Neuronal stem cell (in vitro differentiated cells): ENCODE data around the gene EBP.

Experiments
- DNase-seq: peaks from one replicate; pipeline ENCODE4 v3.0.0-alpha.2; 2013; ENCODE audit warnings: low spot score
- H2AFZ ChIP-seq: one replicate; pipeline ENCODE4 v1.6.1; 2013; ENCODE audit warnings: mild to moderate bottlenecking, low read length, inconsistent platforms
- H2AK5ac ChIP-seq: 2 replicates; pipeline ENCODE4 v1.6.1; 2013; ENCODE audit warnings: low read depth, mild to moderate bottlenecking, inconsistent platforms, low read length, moderate library complexity, mixed read lengths
- H2BK120ac ChIP-seq: 2 replicates; pipeline ENCODE4 v1.6.1; 2013; ENCODE audit warnings: low read depth, mild to moderate bottlenecking, inconsistent platforms, low read length, moderate library complexity, mixed read lengths
- H2BK12ac ChIP-seq: one replicate; pipeline ENCODE4 v1.6.1; 2013; ENCODE audit warnings: low read length, inconsistent platforms
- H2BK15ac ChIP-seq: 2 replicates; pipeline ENCODE4 v1.6.1; 2013; ENCODE audit warnings: mild to moderate bottlenecking, low read length, inconsistent platforms, mixed read lengths
- H2BK5ac ChIP-seq: one replicate; pipeline ENCODE4 v1.6.1; 2013; ENCODE audit warnings: inconsistent platforms, mild to moderate bottlenecking, low read length, moderate library complexity
- H3K14ac ChIP-seq: one replicate; pipeline ENCODE4 v1.6.1; 2013; ENCODE audit warnings: low read length, inconsistent platforms
- H3K18ac ChIP-seq: 2 replicates; pipeline ENCODE4 v1.6.1; 2013; ENCODE audit warnings: low read length, inconsistent platforms
- H3K23ac ChIP-seq: 2 replicates; pipeline ENCODE4 v1.6.1; 2013; ENCODE audit warnings: low read depth, mild to moderate bottlenecking, mixed read lengths, low read length, inconsistent platforms; ENCODE audit not compliant: poor library complexity
- H3K27ac ChIP-seq: replicated peaks from 3 replicates; pipeline ENCODE4 v1.5.1; 2013; ENCODE audit warnings: low read length, inconsistent platforms
- H3K27me3 ChIP-seq, 3 experiments: 2 replicates each; pipeline ENCODE4 v1.6.1; 2013; ENCODE audit warnings: low read length in 3 of 3, mild to moderate bottlenecking in 2 of 3, inconsistent platforms in 1 of 3, low read depth in 1 of 3, mixed read lengths in 1 of 3, moderate library complexity in 1 of 3; ENCODE audit not compliant: control insufficient read depth in 3 of 3, insufficient read depth in 3 of 3
- H3K36me3 ChIP-seq, 2 donors: replicated peaks in 1 of 2; 2 replicates each; pipeline ENCODE4 v1.6.1; 2013; ENCODE audit warnings: low read length in 2 of 2; ENCODE audit not compliant: control insufficient read depth in 2 of 2, insufficient read depth in 2 of 2
- H3K4ac ChIP-seq: 2 replicates; pipeline ENCODE4 v1.6.1; 2013; ENCODE audit warnings: inconsistent platforms, mild to moderate bottlenecking, low read length, moderate library complexity
- H3K4me1 ChIP-seq, 2 donors: 1 replicate in 1 of 2; 2 replicates in 1 of 2; pipeline ENCODE4 v1.6.1; 2013; ENCODE audit warnings: low read length in 2 of 2, low read depth in 1 of 2; ENCODE audit not compliant: control insufficient read depth in 2 of 2, insufficient read depth in 1 of 2
- H3K4me2 ChIP-seq: one replicate; pipeline ENCODE4 v1.6.1; 2013; ENCODE audit warnings: mild to moderate bottlenecking, low read length, inconsistent platforms; ENCODE audit not compliant: insufficient read depth, poor library complexity, severe bottlenecking
- H3K4me3 ChIP-seq, 2 donors: 2 replicates each; pipeline ENCODE4 v1.5.1; 2013; ENCODE audit warnings: low read length in 2 of 2, mild to moderate bottlenecking in 2 of 2, inconsistent platforms in 1 of 2, moderate library complexity in 1 of 2
- H3K79me1 ChIP-seq: one replicate; pipeline ENCODE4 v1.6.1; 2013; ENCODE audit warnings: low read depth, mild to moderate bottlenecking, inconsistent platforms, low read length, moderate library complexity
- H3K9ac ChIP-seq: one replicate; pipeline ENCODE4 v1.6.1; 2013; ENCODE audit warnings: mild to moderate bottlenecking, low read depth, low read length, inconsistent platforms; ENCODE audit not compliant: poor library complexity
- H3K9me3 ChIP-seq, 2 donors: replicated peaks in 1 of 2; 2 replicates each; pipeline versions ENCODE3 to v1.6.1; 2013; ENCODE audit warnings: low read length in 2 of 2, mild to moderate bottlenecking in 2 of 2, inconsistent platforms in 1 of 2, low read depth in 1 of 2, mixed read lengths in 1 of 2, moderate library complexity in 1 of 2; ENCODE audit not compliant: control insufficient read depth in 2 of 2, insufficient read depth in 1 of 2
- H4K8ac ChIP-seq: one replicate; pipeline ENCODE4 v1.6.1; 2013; ENCODE audit warnings: low read depth, mild to moderate bottlenecking, inconsistent platforms, low read length, moderate library complexity
- H4K91ac ChIP-seq: one replicate; pipeline ENCODE4 v1.6.1; 2013; ENCODE audit warnings: low read length, low read depth, mild to moderate bottlenecking, inconsistent platforms; ENCODE audit not compliant: poor library complexity
- WGBS, 2 donors: extraction: QIAGEN DNeasy Blood & Tissue Kit; methylation state at CpG; one replicate each; pipeline ENCODE4 v1.1.7; 2013; ENCODE audit warnings: missing lambda C conversion rate in 2 of 2, mixed read lengths in 1 of 2; ENCODE audit not compliant: insufficient read length in 2 of 2, insufficient replicate concordance in 1 of 2; ENCODE audit errors: extremely low coverage in 2 of 2; 5-methylcytosine and 5-hydroxymethylcytosine counted together

Gene EBP

DNA sequence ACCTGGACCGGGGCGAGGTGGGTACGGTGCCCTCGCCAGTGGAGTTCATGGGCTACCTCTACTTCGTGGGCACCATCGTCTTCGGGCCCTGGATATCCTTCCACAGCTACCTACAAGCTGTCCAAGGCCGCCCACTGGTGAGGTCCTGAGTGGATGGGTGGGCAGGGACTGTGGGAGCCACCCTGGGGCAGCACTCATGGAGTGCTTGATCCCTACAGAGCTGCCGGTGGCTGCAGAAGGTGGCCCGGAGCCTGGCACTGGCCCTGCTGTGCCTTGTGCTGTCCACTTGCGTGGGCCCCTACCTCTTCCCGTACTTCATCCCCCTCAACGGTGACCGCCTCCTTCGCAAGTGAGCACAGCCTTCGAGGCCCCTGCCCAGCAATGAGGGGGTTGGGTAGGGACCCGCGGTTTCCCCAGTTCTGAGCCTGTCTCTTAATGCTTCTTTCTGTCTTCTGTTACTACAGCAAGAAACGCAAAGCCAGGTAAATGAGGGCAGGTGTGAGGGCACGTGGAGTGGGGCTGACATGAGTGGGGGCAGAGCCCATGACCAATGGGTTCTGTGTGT, 9.2 kb upstream of the EBP start:
- no peak overlapping the region for H4K91ac ChIP-seq
- no peak overlapping the region for H3K4me3 ChIP-seq
- peak overlapping the region; percentile 43 for H4K8ac ChIP-seq
- no peak overlapping the region for H2BK12ac ChIP-seq
- H2BK15ac ChIP-seq: no peak overlapping the region
- no peak overlapping the region for H3K4ac ChIP-seq
- no peak overlapping the region for H3K4me2 ChIP-seq
- H3K27me3 ChIP-seq: no peaks in the 10 kb centered on the region
- peaks cover 1 to 3% of the 10 kb centered on the region in 2 donors for H3K36me3 ChIP-seq
- H2BK5ac ChIP-seq: no peak overlapping the region
- no peaks in the 10 kb centered on the region for H3K9me3 ChIP-seq
- H3K23ac ChIP-seq: no peak overlapping the region
- H3K9ac ChIP-seq: no peak overlapping the region
- H2AK5ac ChIP-seq: no peak overlapping the region
- no peak overlapping the region for H2AFZ ChIP-seq
- H3K27ac ChIP-seq: no peak overlapping the region
- H3K18ac ChIP-seq: no peak overlapping the region
- H2BK120ac ChIP-seq: no peak overlapping the region
- DNase-seq: no peak
- no peak overlapping the region for H3K14ac ChIP-seq
- no peaks in the 10 kb centered on the region for H3K79me1 ChIP-seq
- WGBS, 2 donors: no CpG with 5 or more reads among the region's 20 CpGs
- H3K4me1 ChIP-seq: peaks cover 0 to under 1% of the 10 kb centered on the region in 2 donors

DNA sequence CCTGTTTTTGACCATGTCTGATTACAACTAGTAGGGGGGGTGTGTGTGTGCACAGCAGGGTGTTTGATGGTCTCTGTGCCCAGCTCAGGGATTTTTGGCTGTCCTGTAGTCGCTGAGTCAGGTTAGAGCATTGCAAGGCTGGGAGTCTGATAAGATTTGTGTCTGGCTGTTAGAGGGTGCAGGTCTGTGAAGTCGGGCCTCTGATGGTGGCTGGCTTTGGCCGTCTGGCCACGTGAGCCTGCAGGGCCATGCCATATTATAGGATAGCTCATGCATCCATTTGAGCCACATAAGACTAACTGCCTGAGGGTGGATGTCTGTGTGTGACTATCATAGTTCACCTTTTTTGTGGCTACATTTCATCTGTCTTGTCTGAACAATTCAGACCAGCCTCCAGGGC, 7.9 kb upstream of the EBP start:
- Histone ChIP-seq H3K4ac (no peak overlapping the region), H3K4me1 (no peaks in the 10 kb centered on the region), H4K8ac (no peak overlapping the region), H2BK120ac (no peak overlapping the region), H2BK5ac (no peak overlapping the region), H3K36me3 (peaks cover 1 to 3% of the 10 kb centered on the region in 2 donors), H3K4me3 (no peak overlapping the region), H3K9me3 (no peaks in the 10 kb centered on the region), H3K27me3 (no peaks in the 10 kb centered on the region), H3K27ac (no peak overlapping the region), H2BK15ac (no peak overlapping the region), H3K23ac (no peak overlapping the region), H2AFZ (no peak overlapping the region), H2AK5ac (no peak overlapping the region), H3K9ac (no peak overlapping the region), H4K91ac (no peak overlapping the region), H2BK12ac (no peak overlapping the region), H3K4me2 (no peak overlapping the region), H3K79me1 (no peaks in the 10 kb centered on the region), H3K18ac (no peak overlapping the region), H3K14ac (no peak overlapping the region)
- WGBS, 2 donors: no CpG with 5 or more reads among the region's 4 CpGs
- no peak for DNase-seq

DNA sequence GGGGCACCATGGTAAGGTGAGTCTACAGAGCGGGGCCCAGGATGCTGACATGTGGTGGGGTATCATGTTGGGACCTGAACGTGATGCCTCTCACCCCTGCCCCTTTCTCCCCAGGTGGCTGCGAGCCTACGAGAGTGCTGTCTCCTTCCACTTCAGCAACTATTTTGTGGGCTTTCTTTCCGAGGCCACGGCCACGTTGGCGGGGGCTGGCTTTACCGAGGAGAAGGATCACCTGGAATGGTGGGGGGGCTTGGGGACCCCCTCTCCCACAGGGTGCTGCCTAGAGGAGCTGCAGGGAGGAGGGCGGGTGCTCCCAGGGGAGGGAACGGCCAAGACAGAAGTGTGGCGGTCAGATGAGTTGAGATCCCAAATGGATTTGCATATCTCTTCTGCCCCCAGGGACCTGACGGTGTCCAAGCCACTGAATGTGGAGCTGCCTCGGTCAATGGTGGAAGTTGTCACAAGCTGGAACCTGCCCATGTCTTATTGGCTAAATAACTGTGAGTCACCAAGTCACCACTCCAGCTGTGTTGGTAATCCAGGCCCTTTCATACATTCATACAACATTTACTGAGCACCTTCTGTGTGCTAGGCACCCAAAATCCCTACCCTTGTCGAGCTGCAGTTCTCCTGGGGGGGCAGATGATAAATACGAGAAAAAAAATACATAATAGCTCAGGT, 7.3 kb upstream of the EBP start:
- no peak overlapping the region for H2BK15ac ChIP-seq
- DNase-seq: no peak
- peaks cover 1 to 3% of the 10 kb centered on the region in 2 donors for H3K36me3 ChIP-seq
- no peak overlapping the region for H3K4me3 ChIP-seq
- WGBS, 2 donors: no CpG with 5 or more reads among the region's 16 CpGs
- no peak overlapping the region for H2BK120ac ChIP-seq
- H3K4me2 ChIP-seq: no peak overlapping the region
- no peak overlapping the region for H2BK5ac ChIP-seq
- H4K8ac ChIP-seq: no peak overlapping the region
- no peak overlapping the region for H4K91ac ChIP-seq
- no peak overlapping the region for H3K23ac ChIP-seq
- no peaks in the 10 kb centered on the region for H3K4me1 ChIP-seq
- H3K27me3 ChIP-seq: no peaks in the 10 kb centered on the region
- H2AK5ac ChIP-seq: no peak overlapping the region
- no peak overlapping the region for H2AFZ ChIP-seq
- H3K18ac ChIP-seq: no peak overlapping the region
- H3K4ac ChIP-seq: no peak overlapping the region
- H3K27ac ChIP-seq: no peak overlapping the region
- H3K9me3 ChIP-seq: no peaks in the 10 kb centered on the region
- H2BK12ac ChIP-seq: no peak overlapping the region
- no peaks in the 10 kb centered on the region for H3K79me1 ChIP-seq
- H3K9ac ChIP-seq: no peak overlapping the region
- no peak overlapping the region for H3K14ac ChIP-seq

- Histone ChIP-seq H2AK5ac (no peak overlapping the region), H3K9me3 (no peaks in the 10 kb centered on the region), H3K27ac (no peak overlapping the region), H3K9ac (no peak overlapping the region), H3K23ac (no peak overlapping the region), H4K91ac (no peak overlapping the region), H2BK120ac (no peak overlapping the region), H2BK12ac (no peak overlapping the region), H3K14ac (no peak overlapping the region), H3K36me3 (peaks cover 1 to 3% of the 10 kb centered on the region in 2 donors), H3K18ac (no peak overlapping the region), H4K8ac (no peak overlapping the region), H3K27me3 (no peaks in the 10 kb centered on the region), H2BK15ac (no peak overlapping the region), H2BK5ac (no peak overlapping the region), H3K4me2 (no peak overlapping the region), H3K79me1 (no peaks in the 10 kb centered on the region), H3K4ac (no peak overlapping the region), H2AFZ (no peak overlapping the region), H3K4me1 (no peaks in the 10 kb centered on the region), H3K4me3 (no peak overlapping the region)
- WGBS, 2 donors: no CpG with 5 or more reads among the region's 9 CpGs
- no peak for DNase-seq
Observed at GRCh38 chrX:48514868-48515460, 6.6 kb upstream of the EBP start.
